Medulla oblongata (tissue), 1 donor: Measurements from ENCODE around the gene PKNOX2.

Experiments used
- DNase-seq: peaks from one replicate; pipeline ENCODE4 v3.0.0-alpha.2; 2015; ENCODE audit errors: extremely low spot score

PKNOX2 gene

DNA sequence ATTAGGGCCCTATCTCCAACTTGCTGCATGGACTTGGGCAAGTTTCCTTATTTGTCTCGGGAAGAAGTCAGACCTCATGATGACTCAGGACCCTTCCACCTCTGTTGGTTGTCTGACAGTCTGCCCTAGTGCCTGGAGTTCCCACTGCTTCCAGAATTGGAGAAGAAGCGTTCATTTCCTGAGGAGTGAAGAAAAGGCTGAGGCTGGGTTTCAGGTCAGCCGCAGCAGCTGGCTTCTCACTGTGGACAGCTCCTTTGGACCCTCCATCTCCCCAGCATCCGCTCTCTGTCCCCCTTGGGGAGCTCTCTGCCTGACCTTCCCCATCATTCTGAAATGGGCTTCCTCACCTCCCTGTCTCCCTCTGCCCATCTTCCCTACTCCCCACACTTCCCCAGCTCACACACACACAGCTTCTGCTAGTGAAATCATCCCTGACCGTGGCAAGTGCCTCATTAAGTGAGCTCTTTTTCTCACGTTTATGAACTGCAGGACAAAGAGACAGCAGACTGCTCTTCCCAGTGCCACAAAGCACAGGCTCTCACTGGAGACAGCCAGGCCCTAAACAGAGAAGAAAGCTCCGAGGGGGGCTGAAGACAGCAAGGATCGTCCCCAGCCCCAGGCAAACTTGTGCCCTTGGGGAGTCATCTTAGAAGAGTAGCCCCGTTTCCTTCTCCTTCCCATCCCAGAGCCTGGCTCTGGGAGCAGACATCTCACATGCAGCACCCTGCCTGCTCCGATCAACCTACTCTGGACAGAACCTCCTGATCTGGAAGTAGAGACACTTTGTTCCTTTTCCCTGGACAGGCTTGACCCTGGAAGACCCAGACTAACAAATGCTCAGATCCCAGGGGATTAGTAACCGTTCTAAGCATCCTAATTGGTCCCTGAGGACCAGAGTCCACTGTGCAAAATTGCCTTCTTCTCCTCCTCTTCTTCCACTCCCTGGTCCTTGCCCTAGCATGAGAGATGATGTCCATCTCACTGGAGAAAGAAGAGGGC, 173.6 kb downstream of the PKNOX2 start:
- DNase-seq, result no peak

DNA sequence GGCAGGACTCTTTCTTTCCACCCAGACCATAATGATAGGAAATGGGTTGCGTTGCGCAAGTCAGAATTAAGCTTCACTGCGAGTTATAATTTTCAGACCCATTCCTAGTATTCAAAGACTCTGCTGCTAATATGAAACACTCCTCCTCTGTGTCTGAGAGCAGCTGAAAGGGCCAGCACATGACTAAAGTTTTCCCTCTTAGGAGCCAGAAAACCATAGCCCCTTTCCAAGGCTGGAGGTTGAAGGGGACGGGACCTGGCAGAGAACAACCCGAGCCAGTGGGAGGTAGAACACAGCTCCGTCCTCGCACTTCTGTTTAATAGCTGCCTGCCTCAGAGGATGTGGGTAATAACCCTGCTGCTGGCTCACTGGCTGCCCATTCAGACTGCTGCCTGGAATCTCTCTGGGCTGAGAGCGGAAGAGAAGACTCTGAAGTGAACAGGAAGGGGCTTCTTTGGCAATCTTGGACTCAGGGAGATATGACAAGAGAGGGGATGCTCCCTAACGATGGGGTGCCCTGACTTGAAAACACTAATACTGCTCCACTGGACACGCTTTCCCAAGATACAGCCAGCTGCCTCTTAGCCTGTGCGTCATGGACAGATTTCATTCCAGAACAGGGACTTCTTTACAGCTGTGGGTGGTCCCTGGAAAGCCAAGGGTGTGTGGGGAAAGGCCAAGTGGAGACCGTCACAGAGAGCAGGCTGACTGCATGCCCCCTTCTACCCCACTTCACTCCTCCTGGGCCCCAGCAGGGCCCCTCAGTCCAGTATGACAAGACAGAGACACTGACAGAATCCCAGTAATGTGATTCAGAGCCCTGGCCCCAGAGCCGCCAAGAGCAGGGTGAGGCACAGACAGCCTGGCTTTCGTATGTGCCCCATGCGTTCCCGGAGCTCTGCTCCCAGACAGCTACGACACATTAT, 174.6 kb downstream of the PKNOX2 start:
- no peak for DNase-seq

DNA sequence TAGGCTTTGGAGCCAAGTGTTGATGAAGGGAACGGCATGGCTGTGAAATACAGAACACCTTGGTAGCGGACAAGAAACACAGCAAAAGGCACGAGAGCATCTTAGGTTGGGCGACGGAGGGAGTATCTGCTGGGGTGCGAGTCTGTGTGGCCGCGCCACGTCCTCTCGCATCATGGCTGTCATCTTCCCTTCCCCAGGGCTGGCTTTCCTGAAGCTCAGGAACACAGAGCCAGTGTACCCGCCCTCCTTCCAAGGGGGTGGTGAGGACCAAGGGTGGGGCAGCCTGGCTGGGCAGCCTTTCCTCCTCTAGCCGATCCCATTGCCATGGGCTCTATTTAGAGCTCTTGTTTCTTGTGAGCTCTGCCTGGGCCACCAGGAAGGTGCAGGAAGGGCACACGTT, 177.1 kb downstream of the PKNOX2 start:
- DNase-seq, result no peak

DNA sequence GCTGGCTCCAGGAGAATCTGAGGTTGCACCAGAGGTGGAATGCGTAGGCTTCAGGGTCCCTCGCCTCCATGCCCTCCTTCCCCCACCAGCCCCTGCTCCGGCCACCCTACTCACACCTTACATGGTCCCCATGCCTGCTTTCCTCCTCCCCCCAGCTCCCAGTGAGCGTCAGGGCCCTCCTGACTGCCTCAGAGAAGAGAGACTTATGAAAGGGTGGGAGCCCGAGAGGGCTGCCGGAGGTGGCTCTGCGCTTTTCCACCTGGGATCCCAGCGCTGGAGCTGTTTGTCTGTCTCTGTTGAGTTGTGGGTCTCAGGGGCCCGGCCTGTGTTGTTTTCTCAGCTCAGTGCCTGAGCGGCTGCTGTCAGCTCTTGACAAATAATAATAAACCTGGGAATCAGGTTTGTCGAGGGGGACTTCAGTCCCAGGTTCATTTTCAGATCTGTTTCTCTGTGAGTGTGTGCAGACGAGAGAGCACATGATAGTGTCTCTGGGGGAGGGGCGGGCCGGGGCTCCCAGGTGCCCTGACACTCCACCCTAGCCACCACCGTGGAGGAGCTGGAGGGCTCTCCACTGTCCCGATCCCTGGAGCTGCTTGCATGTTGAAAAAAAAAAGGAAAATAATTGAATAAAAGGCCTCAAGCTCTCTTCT, 177.9 kb downstream of the PKNOX2 start:
- no peak for DNase-seq

DNA sequence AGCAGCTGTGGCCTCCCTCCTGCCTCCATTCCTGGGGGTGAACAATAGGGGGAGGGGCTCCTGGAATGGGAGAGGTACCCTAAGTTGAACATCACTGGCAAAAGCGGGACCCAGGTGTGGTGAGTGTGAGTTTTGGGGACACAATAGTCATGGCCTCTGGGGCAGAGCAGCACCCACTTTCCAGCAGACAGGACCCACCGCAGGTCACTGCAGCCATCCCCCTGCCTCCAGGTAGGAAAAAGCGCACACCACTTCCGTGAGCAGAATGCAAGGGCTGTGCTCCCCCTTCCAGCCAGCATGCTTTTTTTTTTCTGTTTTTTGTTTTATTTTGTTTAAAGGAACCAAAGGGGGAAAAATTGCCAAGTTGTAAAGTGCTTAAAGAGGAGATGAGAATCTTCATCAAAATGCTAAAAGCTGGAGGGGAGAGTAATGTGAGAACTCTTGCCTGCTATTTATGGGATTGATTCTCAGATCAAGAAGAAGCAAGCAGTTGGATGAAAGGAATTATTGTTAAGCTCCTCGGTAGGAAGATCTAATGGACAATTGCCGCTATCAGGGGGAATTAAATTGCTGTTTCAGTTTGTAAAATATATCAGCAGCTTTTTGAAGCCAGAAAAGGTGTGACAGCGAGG, 178.7 kb downstream of the PKNOX2 start:
- DNase-seq, result no peak

DNA sequence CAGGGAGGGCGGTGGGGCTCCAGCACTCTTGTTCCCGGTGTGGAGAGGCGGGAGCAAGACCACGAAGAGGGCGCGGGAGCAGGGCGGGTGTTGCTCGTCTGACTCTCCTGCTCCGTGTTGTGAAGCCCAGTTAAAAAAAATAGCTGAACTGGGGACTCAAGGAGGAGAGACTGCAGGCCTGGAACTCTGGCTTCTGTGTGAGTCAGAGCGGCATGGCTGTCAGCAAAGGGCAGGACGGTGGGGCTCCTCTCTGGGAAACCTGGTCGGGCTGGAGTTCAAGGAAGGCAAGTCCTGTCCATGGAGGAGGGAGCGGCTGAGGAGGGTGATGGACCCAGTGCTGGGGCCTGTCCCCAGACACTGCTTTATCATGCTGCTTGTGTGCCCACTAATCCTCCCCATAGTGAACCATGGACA, 179.2 kb downstream of the PKNOX2 start:
- DNase-seq, result no peak

DNA sequence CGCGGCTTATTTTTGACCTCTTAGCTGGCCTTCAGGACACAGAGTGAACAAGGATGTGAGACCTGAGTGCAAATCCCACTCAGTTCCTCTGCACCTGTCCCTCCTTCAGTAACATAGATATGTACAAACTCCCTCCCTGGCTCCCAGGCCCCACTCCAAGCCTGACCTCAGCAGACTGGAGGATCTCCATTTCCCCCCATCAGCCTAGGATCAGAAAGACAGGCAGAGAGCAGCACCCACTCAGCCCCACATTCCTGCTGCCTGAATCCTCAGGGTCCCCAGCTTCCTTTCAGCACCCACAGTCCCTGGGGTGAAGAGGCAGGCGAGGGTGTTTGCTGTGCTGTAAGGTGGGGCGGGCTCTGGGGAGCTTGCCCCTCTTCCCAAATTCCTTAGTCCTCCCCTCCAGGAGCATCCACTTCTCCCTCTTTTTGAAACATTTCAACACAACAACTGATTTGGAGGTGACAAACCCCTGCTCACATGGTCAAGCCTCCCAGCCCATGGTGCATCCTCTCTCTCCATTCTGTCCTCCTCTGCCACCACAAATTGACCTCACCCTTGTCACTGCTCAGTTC, 180.4 kb downstream of the PKNOX2 start:
- no peak for DNase-seq

DNA sequence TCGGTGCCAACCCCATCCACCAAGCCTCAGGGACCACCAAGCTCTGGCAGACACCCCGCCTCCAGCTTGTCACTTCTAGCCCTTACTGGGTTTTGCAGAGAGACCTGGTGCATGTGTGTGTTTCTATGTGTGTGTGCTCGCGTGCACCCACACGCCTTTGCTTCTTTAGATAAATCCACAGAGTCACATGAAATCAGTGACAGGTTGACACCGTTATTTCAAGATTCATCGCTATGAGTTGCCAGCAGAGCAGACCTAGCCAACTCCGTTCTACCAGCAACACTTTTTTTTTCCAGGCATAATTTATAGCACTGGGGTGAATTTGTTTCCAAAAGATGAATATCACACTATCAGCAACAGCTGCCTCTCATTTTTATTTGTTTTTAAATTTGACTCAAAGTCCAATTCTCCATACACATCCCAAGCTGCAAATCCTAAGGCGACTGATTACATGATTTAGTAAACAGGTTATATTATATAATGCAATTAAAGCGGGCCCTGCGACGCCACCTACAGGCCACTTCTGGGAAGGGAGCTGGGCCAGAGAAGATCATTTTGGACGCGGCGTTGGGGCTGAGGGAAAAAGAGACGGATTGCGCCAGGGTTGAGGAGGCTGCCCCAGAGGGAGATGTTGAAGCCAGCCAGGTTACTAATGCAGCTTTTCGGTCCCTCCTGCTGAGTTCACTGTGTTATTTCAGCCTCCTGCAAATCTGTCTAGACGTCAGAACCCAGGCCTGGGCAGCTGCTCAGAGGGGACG, 181.0 kb downstream of the PKNOX2 start:
- peak; percentile 77 for DNase-seq

DNA sequence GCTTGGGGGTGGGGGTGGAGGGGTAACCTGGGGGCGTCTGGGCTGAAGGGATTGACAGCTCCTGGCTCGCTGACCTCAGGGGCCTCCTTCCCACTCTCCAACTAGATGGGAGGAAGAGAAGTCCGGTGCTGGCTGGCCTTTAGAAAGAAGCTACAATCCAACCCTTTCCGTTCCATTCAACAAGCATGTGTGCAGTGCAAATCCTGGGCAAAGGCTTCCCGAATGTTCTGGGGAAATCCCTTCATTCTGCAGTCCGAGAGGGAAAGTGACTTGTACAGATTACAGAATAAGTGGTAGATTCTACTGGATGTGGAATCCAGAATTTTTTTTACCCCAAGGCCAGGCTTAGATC, 181.6 kb downstream of the PKNOX2 start:
- peak; percentile 29 for DNase-seq

DNA sequence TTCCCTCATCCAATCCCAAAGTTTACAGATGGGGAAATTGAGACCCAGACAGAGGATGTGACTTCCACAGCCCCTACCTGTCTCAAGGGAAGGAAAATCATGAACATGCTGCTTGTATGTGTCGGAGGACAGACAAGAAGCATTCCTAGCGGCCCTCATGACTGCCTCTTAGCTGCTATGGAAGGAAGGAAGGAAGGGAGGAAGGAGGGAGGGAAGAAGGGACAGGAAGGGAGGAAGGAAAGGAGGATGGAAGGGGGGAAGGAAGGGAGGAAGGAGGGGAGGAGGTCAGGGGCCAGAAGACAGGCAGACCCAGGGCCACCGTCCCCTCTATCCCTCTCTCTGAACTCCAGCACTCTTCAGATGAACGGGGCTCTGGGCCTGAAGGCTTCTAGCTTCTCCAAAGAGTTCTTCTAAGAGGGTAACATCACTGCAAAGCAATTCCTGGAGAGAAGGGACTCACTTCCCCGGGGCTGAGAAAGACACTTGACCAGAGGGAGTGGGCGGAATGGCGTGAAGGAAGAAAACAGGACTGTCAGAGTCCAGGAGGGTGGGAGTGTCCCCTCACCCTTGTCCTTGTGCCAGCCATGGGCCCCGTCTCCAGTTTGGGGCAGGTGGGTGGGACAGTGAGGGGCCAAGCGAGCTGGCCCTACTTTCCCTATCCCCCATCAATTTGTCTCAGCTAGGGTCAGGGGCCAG, 182.2 kb downstream of the PKNOX2 start:
- no peak for DNase-seq

DNA sequence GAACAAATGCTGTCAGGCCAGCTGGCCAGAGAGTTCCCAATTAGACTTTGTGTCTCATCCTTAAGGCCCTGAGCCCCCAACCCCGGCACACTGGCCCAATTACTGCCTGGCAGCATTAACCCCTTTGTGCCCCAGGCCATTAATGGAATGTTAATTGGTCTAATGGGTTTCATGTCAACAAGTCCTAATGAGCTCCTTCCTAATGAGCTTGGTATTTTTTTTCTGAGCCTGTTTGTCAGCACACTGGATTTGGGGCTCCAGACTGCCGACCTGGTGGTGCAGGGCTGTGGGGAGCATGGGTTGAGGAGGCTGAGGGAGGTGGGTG, 182.7 kb downstream of the PKNOX2 start:
- no peak for DNase-seq

DNA sequence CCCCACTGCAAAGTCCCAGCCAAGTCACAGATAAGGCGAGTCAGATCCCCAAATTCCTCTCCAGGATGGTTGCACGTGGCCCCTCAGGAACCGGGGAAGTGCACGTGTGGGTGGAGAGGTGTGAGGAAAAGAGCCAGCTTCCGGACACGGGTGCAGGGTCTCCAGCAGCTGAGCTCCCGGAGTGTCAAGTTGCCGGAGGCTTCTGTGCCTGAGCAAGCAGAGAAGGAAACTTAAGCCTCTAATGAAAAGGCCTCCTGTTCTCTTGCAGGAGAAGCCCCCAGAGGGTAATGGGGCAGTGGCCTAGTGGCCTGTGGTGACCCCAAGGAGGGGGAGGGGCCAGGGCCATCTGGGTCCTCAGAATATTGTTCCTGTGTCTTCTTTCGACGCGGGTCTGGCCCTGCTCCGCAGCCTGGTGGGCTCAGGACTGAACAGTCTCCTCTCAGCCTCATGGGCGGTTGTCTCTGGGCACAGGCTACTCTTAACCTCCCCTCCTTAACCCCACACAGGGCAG, 183.6 kb downstream of the PKNOX2 start:
- DNase-seq, result no peak

DNA sequence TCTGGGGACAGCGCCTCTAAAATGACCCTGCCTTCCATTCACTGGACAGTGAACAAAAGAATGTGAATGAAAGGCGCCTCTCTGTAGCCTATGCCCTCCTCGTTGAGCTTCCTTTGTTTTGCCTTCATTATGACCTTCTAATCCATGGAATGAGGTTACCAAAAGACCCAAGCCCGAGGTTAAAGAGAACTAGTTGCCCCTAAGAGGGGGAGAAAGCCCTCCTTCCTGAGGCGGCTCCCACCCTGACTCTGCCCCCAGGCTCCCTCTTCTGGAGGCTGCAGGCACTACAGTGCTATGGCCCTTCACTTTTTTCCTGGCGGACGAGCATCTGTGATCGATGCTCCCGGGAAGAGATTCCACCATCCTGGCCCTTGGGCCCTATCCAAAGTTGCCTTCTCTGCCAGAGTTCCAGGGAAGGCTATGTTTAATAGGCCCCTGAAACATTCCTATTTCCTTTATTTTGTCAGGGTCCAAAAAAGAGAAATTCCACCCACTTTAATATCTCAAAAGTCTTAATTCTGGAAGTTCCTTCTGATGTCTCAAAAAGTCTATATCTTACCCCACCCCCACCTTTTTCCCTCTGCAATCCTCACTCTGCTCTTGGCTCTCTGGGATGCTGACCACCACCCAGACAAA, 184.2 kb downstream of the PKNOX2 start:
- DNase-seq, result peak; percentile 66

DNA sequence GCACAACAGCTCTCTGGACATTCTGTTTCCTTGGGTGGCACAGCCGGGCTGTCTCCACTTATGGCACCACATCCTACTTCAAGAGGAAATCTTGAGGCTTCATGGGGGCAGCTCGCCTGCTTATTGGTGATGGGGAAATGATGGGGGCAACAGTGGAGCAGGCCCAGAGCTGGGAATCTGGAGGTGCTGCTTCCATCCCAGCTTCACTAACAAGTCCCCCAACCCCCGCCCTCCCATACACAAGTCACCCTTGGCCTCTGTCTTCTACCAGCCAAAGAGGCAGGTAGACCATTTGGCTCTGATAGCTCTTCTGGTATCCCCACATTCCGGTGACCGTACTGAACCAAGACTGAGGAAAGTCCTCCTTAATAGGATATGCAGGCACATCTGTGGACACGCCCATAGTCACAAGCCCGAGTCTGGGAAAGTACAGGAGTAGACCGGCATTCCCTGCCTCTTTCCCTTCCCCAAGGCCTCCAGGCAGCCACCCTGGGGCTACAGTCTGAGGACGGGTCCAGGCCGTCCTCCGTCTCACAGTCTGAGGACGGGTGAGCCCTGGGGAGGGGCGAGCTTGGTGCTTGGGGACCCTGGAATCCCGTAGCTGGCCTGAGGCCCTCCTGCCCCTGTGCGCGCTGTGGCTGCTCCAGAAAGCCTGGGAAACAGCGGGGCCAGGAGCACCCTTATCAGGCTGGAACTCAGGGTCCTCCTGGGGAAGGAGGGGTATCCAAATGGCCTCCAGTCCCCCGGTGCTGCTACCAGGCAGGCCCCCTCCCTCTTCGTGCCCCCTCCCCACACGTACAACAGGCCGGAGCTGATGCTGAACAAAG, 185.9 kb downstream of the PKNOX2 start:
- DNase-seq, result no peak

DNA sequence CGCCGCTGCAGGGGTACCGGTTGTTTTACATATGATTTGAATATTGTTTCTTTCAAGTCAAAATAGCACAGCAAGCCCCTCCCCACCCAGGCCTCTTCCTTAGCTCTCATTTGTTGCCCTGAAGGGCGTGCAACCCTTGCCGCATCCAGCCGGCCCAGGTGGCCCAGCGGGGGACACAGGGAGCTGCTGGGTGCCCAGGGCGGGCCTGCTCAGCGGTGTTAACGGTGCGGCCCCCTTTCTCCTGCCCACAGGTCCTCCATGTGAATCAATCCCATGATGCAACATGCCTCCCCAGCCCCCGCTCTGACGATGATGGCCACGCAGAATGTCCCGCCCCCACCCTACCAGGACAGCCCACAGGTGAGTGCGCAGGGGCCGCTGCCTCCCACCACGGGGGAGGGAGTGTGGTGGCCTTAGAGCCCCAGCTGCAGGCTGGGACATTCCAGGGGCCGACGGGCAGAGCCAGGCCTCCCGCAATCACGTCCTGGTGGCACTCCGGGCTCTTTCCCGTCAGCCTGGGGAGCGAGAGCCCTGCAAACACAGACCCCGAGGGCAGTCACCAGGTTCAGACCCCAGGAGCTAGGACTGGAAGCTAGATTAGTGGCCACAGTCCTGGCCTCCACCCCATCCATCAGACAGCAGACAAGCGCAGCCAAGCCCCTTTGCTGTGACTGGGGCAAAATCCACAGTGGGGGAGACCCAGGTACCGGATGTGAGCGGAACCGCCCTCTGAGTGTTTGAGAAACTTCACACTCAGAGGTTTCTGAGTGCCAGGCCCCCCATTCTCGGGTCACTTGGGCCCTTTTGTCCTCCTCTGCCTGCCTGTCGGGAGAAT, 186.7 kb downstream of the PKNOX2 start:
- no peak for DNase-seq

DNA sequence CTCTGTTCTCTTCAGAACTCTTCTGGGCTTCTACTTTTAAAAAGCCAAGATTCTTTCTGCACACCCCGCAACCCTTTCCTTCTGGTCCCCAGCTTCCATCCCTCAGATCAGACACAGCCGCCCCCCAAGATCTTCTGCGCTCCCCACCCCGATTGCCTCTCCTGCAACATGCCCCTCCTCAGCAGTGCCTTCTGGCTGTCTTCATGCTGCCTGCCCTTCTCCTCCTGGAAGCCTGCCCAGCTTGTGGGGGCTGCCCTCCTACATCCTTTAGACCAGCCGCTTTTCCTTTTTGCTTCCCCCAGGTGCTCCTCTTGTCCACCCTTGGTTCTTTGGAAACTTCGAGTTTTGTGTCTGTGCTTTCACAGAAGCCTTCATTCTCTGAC, 187.3 kb downstream of the PKNOX2 start:
- DNase-seq, result no peak

DNA sequence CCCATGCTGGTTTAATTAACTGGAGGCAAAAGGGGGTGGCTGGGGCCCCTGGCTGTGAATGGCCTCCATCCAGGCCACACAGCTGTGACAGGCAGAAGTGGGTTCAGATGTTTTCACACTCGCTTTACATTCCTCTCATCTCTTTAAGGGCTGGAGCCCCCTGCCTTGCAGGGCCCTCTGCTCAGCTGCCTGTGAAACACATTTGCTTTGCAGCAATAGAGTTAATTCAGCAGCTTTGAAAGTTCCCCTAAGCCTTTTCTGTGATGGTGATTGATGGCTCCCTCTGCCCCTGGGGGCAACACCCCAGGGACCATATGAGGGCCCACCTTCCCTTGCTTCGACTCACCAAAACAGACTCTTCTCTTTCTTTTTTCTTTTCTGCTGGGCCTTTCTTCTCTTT, 192.2 kb downstream of the PKNOX2 start:
- no peak for DNase-seq

DNA sequence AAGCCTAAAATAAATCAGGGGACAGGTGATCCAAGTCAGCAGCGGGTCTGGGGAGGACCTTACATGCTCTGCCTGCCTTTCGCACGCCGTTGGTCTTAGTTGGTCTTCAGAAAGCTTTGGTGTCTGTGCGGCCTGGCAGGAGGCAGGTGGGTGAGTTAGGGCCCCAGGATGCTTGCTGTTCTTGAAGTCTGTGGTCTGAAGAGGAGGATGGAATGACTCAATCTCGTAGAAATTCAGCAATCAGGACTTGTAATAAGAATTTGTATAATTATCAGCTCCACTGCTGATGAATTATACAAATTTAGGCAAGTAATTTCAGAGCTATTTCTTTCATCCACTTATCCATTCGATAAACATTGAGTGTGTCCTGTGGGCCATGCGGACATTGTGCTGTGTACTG, 193.0 kb downstream of the PKNOX2 start:
- no peak for DNase-seq
